Measurements from ENCODE around the gene SLC6A1. TPM values are rescaled to one million over a fixed set of nuclear protein-coding genes. Genes with fewer than 3 reads are reported as not detected.

The SLC6A1 gene
- polyA plus RNA-seq, 1 of the 3 experiments (the other 2 are of a cell fraction): not detected

DNA sequence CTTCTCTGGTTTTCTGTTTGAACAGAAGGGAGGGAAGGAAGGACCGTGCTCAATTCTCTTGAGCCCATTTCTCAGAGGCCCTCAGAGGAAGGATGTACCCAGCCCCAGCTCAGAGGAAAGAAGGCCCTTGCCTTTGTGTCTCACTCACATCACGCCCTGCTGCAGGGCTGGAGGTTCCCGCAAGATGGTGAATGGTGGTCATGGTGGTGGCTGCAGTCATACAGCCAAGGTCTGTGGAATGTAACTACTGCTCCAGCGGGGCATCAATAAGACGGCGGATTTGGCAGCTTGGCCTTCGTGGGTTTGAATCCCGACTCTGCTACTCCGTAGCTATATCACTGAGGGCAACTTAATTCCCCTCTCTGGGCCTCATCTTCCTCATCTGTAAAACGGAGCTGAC is 62.9 kb downstream of the SLC6A1 start:
- Histone ChIP-seq H3K9me3 (no peaks in the 10 kb centered on the region), H3F3A (replicated peaks; ENCODE audit: insufficient read depth) (no peaks in the 10 kb centered on the region), H3K9me2 (no peaks in the 10 kb centered on the region), H3K4me2 (no peak overlapping the region), H4K20me1 (ENCODE audit: insufficient read depth) (no peaks in the 10 kb centered on the region), H3K9ac (no peak overlapping the region), H3K4me3 (ENCODE audit: low read depth in 2 of 2, low read length in 1 of 2) (no peak overlapping the region), H3K36me3 (replicated peaks in 1 of 2; ENCODE audit: control insufficient read depth in 1 of 2, insufficient read depth in 2 of 2, low read length in 1 of 2) (no peaks in the 10 kb centered on the region), H3K79me2 (ENCODE audit: insufficient read depth) (no peaks in the 10 kb centered on the region), H3K4me1 (ENCODE audit: control insufficient read depth in 1 of 2, insufficient read depth in 2 of 2, low read depth in 1 of 2, low read length in 1 of 2) (peaks cover 0 to 3% of the 10 kb centered on the region in 2 experiments; a peak in 1 of 4 replicates), H3K27ac (ENCODE audit: low read depth in 2 of 2, low read length in 1 of 2) (no peak overlapping the region), H2AFZ (ENCODE audit: low read depth) (no peak overlapping the region), H3K27me3 (ENCODE audit: insufficient read depth) (peaks cover 12% of the 10 kb centered on the region; the same call in 1 of the 2 replicates)
- CTCF ChIA-PET: interaction anchor here (1.0 to 3.0 kb wide), 4 partner anchors 10 to 297 kb away, joined by 3 to 27 read pairs (median 6); no protein-coding TSS in a partner anchor
- POLR2A ChIA-PET: no interaction called here
- no peak for TF ChIP-seq RAD21 (IDR thresholded peaks at IDR 0.05; ENCODE audit: low read length)
- TF ChIP-seq, protein P1, sequence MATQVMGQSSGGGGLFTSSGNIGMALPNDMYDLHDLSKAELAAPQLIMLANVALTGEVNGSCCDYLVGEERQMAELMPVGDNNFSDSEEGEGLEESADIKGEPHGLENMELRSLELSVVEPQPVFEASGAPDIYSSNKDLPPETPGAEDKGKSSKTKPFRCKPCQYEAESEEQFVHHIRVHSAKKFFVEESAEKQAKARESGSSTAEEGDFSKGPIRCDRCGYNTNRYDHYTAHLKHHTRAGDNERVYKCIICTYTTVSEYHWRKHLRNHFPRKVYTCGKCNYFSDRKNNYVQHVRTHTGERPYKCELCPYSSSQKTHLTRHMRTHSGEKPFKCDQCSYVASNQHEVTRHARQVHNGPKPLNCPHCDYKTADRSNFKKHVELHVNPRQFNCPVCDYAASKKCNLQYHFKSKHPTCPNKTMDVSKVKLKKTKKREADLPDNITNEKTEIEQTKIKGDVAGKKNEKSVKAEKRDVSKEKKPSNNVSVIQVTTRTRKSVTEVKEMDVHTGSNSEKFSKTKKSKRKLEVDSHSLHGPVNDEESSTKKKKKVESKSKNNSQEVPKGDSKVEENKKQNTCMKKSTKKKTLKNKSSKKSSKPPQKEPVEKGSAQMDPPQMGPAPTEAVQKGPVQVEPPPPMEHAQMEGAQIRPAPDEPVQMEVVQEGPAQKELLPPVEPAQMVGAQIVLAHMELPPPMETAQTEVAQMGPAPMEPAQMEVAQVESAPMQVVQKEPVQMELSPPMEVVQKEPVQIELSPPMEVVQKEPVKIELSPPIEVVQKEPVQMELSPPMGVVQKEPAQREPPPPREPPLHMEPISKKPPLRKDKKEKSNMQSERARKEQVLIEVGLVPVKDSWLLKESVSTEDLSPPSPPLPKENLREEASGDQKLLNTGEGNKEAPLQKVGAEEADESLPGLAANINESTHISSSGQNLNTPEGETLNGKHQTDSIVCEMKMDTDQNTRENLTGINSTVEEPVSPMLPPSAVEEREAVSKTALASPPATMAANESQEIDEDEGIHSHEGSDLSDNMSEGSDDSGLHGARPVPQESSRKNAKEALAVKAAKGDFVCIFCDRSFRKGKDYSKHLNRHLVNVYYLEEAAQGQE (IDR thresholded peaks at IDR 0.05; ENCODE audit: low read depth, low read length): no peak
- TF ChIP-seq, protein P2, sequence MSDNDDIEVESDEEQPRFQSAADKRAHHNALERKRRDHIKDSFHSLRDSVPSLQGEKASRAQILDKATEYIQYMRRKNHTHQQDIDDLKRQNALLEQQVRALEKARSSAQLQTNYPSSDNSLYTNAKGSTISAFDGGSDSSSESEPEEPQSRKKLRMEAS (IDR thresholded peaks at IDR 0.05; ENCODE audit: low read depth): no peak
- no peak for TF ChIP-seq EP300 (IDR thresholded peaks at IDR 0.05; ENCODE audit: borderline replicate concordance in 1 of 2, low read depth in 1 of 2, low read length in 1 of 2)
- TF ChIP-seq FOSL2 (IDR thresholded peaks at IDR 0.05; ENCODE audit: borderline replicate concordance, low read depth): no peak
- no peak for TF ChIP-seq USF1 (IDR thresholded peaks at IDR 0.05; ENCODE audit: borderline replicate concordance, low read depth)
- TF ChIP-seq JUND (IDR thresholded peaks at IDR 0.05): no peak
- 69% methylated on average over 6 of the region's 10 CpGs for WGBS (ENCODE audit: low lambda C conversion rate)
- DNase-seq: no peak

DNA sequence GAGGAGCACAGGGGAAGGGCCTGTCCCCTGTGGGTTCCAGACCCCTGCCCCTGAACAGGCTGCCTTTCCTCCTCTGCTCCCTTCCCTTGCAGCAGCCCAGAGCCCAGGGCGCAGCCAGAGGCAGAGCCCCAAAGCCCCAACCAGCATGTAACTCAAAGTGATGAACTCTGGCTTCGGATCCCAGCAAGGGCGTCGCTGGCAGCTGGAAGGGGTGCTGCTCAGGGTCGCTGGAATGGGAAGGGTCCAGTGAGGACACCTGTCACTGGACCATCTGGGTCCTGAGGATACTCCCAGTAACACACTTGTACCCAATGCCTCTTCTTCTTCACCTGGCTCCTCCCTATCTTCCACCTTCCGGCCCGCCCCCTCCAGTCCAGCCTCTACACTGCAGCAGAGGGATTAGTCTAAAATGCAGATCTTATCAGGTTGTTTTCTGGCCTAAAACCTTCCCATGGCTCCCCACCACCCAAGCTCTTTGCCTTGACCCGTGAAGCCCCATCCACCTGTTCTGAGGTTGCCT is 64.0 kb downstream of the SLC6A1 start:
- H3K27me3 ChIP-seq (ENCODE audit: insufficient read depth): peaks cover 5% of the 10 kb centered on the region; the same call in 1 of the 2 replicates
- no peak overlapping the region for H3K4me2 ChIP-seq
- TF ChIP-seq EZH2phosphoT487 (IDR thresholded peaks at IDR 0.05; ENCODE audit: borderline replicate concordance, low read depth): no peak
- TF ChIP-seq RFX5 (IDR thresholded peaks at IDR 0.05; ENCODE audit: low read length): no peak
- TF ChIP-seq POLR2AphosphoS5 (IDR thresholded peaks at IDR 0.05; ENCODE audit: low read depth, low read length): no peak
- TF ChIP-seq RCOR1 (IDR thresholded peaks at IDR 0.05; ENCODE audit: low read length): no peak
- TF ChIP-seq, protein P3, sequence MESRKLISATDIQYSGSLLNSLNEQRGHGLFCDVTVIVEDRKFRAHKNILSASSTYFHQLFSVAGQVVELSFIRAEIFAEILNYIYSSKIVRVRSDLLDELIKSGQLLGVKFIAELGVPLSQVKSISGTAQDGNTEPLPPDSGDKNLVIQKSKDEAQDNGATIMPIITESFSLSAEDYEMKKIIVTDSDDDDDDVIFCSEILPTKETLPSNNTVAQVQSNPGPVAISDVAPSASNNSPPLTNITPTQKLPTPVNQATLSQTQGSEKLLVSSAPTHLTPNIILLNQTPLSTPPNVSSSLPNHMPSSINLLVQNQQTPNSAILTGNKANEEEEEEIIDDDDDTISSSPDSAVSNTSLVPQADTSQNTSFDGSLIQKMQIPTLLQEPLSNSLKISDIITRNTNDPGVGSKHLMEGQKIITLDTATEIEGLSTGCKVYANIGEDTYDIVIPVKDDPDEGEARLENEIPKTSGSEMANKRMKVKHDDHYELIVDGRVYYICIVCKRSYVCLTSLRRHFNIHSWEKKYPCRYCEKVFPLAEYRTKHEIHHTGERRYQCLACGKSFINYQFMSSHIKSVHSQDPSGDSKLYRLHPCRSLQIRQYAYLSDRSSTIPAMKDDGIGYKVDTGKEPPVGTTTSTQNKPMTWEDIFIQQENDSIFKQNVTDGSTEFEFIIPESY (IDR thresholded peaks at IDR 0.05; ENCODE audit: borderline replicate concordance, low read depth): no peak
- no peaks in the 10 kb centered on the region for H3K9me3 ChIP-seq
- H3K4me3 ChIP-seq (ENCODE audit: low read depth in 2 of 2, low read length in 1 of 2): no peak overlapping the region
- H3K9me2 ChIP-seq: no peaks in the 10 kb centered on the region
- no peak overlapping the region for H3K27ac ChIP-seq (ENCODE audit: low read depth in 2 of 2, low read length in 1 of 2)
- no peak for DNase-seq
- ChIA-PET POLR2A (no interaction called here), CTCF (interaction anchor here (2.3 to 3.0 kb wide), 3 partner anchors 11 to 298 kb away, joined by 5 to 27 read pairs (median 8); no protein-coding TSS in a partner anchor)
- no peak overlapping the region for H2AFZ ChIP-seq (ENCODE audit: low read depth)
- no peaks in the 10 kb centered on the region for H3K79me2 ChIP-seq (ENCODE audit: insufficient read depth)
- H3F3A ChIP-seq (replicated peaks; ENCODE audit: insufficient read depth): no peaks in the 10 kb centered on the region
- H3K4me1 ChIP-seq (ENCODE audit: control insufficient read depth in 1 of 2, insufficient read depth in 2 of 2, low read depth in 1 of 2, low read length in 1 of 2): peaks cover 0 to 9% of the 10 kb centered on the region in 2 experiments; a peak in 1 of 4 replicates
- H3K9ac ChIP-seq: no peak overlapping the region
- H3K36me3 ChIP-seq (replicated peaks in 1 of 2; ENCODE audit: control insufficient read depth in 1 of 2, insufficient read depth in 2 of 2, low read length in 1 of 2): no peaks in the 10 kb centered on the region
- H4K20me1 ChIP-seq (ENCODE audit: insufficient read depth): no peaks in the 10 kb centered on the region
- 46% methylated on average over 7 of the region's 8 CpGs for WGBS (ENCODE audit: low lambda C conversion rate)
